Hepatocyte (in vitro differentiated cells): ENCODE measurements around the gene IGSF22. TPM values are rescaled to one million over a fixed set of nuclear protein-coding genes. Genes with fewer than 3 reads are reported as not detected.

ENCODE experiments used
- DNase-seq: peaks from one replicate; pipeline ENCODE4 v3.0.0-alpha.2; 2016; ENCODE audit warnings: low spot score
- H2AFZ ChIP-seq: fragments of 200-600 bp; sonication (generic); 2 replicates; pipeline ENCODE4 v1.6.0; 2016; ENCODE audit warnings: antibody characterized with exemption, mild to moderate bottlenecking
- H3K27ac ChIP-seq: fragments of 200-600 bp; sonication (generic); 2 replicates; pipeline ENCODE4 v1.5.1; 2016; ENCODE audit warnings: mild to moderate bottlenecking
- H3K27me3 ChIP-seq: fragments of 200-600 bp; sonication (generic); 2 replicates; pipeline ENCODE4 v1.6.1; 2016
- H3K36me3 ChIP-seq: fragments of 200-600 bp; sonication (generic); replicated peaks from 2 replicates; pipeline ENCODE4 v1.5.1; 2016; ENCODE audit warnings: low read depth; ENCODE audit not compliant: insufficient read depth
- H3K4me1 ChIP-seq: fragments of 200-600 bp; sonication (generic); 2 replicates; pipeline ENCODE4 v1.5.1; 2016; ENCODE audit warnings: mild to moderate bottlenecking, moderate library complexity; ENCODE audit not compliant: insufficient read depth
- H3K4me2 ChIP-seq: fragments of 200-600 bp; sonication (generic); 2 replicates; pipeline ENCODE4 v1.6.0; 2016
- H3K4me3 ChIP-seq: fragments of 200-600 bp; sonication (generic); 2 replicates; pipeline ENCODE4 v1.5.1; 2016; ENCODE audit warnings: mild to moderate bottlenecking
- H3K79me2 ChIP-seq: fragments of 200-600 bp; sonication (generic); 2 replicates; pipeline ENCODE4 v1.6.0; 2017; ENCODE audit warnings: mild to moderate bottlenecking
- H3K9me2 ChIP-seq: fragments of 200-600 bp; sonication (generic); replicated peaks from 2 replicates; pipeline ENCODE4 v1.6.0; 2017; ENCODE audit warnings: mild to moderate bottlenecking; ENCODE audit not compliant: insufficient read depth
- H3K9me3 ChIP-seq: fragments of 200-600 bp; sonication (generic); 2 replicates; pipeline ENCODE4 v1.5.1; 2016; ENCODE audit warnings: low read depth, mild to moderate bottlenecking
- H4K20me1 ChIP-seq: fragments of 200-600 bp; sonication (generic); 2 replicates; pipeline ENCODE4 v1.6.0; 2016; ENCODE audit warnings: mild to moderate bottlenecking; ENCODE audit not compliant: insufficient read depth, poor library complexity, severe bottlenecking
- EZH2 ChIP-seq: fragments of 200-600 bp; sonication (generic); IDR thresholded peaks from 2 replicates; pipeline ENCODE4 v1.6.1; 2016; ENCODE audit warnings: antibody characterized with exemption, mild to moderate bottlenecking, borderline replicate concordance
- EZH2phosphoT487 ChIP-seq: fragments of 200-600 bp; sonication (generic); IDR thresholded peaks from one replicate; pipeline ENCODE4 v1.6.1; 2018; ENCODE audit warnings: antibody characterized with exemption, mild to moderate bottlenecking, low read depth, moderate library complexity; ENCODE audit not compliant: unreplicated experiment, severe bottlenecking
- WGBS: methylation state at CpG from one replicate; pipeline ENCODE4 v1.1.6; 2016; ENCODE audit warnings: low lambda C conversion rate; ENCODE audit errors: missing lambda C conversion rate; 5-methylcytosine and 5-hydroxymethylcytosine counted together
- polyA plus RNA-seq: library from polyadenylated mRNA; unstranded; fragments of >200 nt; fragmentation: Nextera tagmentation; extraction: Ambion mirVana; gene quantifications from 2 replicates; pipeline ENCODE4 v1.2.1, GENCODE V29; 2016
- total RNA-seq: library from RNA; depleted of rRNA; stranded (reverse); fragments of >200 nt; gene quantifications from 2 replicates; pipeline ENCODE4 v1.2.3, GENCODE V29; 2014
- TF ChIP-seq, protein P1 (sequence below): fragments of 200-600 bp; sonication (generic); IDR thresholded peaks from 2 replicates; pipeline ENCODE4 v1.5.1; 2016; ENCODE audit warnings: antibody characterized with exemption, mild to moderate bottlenecking; ENCODE audit not compliant: poor library complexity

The IGSF22 gene
- total and polyA plus RNA-seq, 2 experiments from 2014 or later, result not detected

DNA sequence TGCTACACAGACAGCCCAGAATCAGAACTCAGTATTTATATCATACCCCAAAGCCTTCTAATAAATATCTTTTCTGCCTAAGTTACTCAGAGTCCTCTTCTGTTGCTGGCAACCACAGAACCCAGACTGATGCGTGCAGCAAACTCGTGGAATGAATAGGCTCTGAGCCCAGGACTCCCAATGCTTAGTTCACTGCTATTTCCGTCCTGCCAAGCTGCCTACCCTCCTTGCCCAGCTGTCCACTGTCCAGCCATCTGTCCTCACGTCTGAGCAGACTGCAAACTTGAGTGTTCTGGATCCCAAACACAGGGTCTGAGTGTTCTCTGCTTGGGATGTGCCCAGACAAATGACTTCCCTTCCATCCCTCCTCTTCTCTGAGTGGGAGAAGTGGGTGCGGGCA lies 46.2 kb upstream of the IGSF22 start:
- 77% methylated on average over 5 of the region's 5 CpGs for WGBS
- TF ChIP-seq EZH2phosphoT487 (no peak), EZH2 (no peak)
- TF ChIP-seq, protein P1, sequence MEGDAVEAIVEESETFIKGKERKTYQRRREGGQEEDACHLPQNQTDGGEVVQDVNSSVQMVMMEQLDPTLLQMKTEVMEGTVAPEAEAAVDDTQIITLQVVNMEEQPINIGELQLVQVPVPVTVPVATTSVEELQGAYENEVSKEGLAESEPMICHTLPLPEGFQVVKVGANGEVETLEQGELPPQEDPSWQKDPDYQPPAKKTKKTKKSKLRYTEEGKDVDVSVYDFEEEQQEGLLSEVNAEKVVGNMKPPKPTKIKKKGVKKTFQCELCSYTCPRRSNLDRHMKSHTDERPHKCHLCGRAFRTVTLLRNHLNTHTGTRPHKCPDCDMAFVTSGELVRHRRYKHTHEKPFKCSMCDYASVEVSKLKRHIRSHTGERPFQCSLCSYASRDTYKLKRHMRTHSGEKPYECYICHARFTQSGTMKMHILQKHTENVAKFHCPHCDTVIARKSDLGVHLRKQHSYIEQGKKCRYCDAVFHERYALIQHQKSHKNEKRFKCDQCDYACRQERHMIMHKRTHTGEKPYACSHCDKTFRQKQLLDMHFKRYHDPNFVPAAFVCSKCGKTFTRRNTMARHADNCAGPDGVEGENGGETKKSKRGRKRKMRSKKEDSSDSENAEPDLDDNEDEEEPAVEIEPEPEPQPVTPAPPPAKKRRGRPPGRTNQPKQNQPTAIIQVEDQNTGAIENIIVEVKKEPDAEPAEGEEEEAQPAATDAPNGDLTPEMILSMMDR, result no peak

DNA sequence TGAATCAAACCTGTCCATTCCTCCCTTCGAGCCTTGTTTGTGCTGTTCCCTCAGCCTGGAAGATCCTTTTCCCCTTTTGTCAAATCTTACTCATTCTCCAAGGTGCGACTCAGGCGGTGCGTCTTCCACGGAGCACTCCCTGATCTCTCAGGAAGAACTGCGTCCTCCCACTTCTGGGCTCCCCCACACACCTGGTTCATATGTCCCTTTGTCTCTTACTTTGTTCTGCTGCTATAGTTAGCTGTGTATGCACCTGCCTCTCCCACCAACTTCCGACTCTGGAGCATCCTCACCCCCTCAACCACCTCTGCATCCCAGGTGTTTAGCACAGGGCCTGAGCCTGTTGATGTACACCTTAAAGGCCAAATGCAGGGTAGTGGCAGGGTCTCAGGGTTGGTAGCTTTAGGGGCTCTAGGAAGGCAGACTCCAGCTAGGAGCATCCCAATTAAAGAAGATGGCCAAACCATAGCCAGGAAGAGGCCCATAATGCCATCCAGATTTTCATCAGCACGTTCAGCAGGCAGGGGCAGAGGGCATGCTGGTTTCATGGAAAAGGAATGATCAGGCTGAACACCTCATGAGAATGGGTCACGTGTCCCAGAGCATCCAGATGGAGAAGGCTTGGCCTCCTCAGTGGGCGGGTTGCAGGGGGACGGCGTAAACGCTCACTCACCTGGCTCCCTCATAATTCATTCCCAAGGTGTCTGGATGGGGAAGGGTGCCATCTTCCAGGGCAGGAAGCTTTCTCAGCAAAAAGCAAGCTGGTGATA lies 45.5 kb upstream of the IGSF22 start:
- Histone ChIP-seq H2AFZ (no peak overlapping the region), H3K4me2 (no peak overlapping the region), H3K4me1 (no peaks in the 10 kb centered on the region), H3K27me3 (no peaks in the 10 kb centered on the region), H4K20me1 (no peaks in the 10 kb centered on the region), H3K9me2 (no peaks in the 10 kb centered on the region), H3K36me3 (no peaks in the 10 kb centered on the region), H3K27ac (no peak overlapping the region), H3K9me3 (no peaks in the 10 kb centered on the region), H3K79me2 (no peaks in the 10 kb centered on the region), H3K4me3 (no peak overlapping the region)
- DNase-seq, result no peak
- WGBS, result 85% methylated on average over 13 of the region's 13 CpGs
- TF ChIP-seq EZH2phosphoT487 (no peak), EZH2 (no peak)
- TF ChIP-seq, protein P1, result no peak

More for the DNA sequence above, 46.2 kb upstream of the IGSF22 start:
- Histone ChIP-seq H4K20me1 (no peaks in the 10 kb centered on the region), H3K9me3 (no peaks in the 10 kb centered on the region), H3K4me1 (no peaks in the 10 kb centered on the region), H3K27me3 (no peaks in the 10 kb centered on the region), H3K27ac (no peak overlapping the region), H3K4me3 (no peak overlapping the region), H3K79me2 (no peaks in the 10 kb centered on the region), H3K9me2 (no peaks in the 10 kb centered on the region), H3K4me2 (no peak overlapping the region), H2AFZ (no peak overlapping the region), H3K36me3 (no peaks in the 10 kb centered on the region)
- no peak for DNase-seq

DNA sequence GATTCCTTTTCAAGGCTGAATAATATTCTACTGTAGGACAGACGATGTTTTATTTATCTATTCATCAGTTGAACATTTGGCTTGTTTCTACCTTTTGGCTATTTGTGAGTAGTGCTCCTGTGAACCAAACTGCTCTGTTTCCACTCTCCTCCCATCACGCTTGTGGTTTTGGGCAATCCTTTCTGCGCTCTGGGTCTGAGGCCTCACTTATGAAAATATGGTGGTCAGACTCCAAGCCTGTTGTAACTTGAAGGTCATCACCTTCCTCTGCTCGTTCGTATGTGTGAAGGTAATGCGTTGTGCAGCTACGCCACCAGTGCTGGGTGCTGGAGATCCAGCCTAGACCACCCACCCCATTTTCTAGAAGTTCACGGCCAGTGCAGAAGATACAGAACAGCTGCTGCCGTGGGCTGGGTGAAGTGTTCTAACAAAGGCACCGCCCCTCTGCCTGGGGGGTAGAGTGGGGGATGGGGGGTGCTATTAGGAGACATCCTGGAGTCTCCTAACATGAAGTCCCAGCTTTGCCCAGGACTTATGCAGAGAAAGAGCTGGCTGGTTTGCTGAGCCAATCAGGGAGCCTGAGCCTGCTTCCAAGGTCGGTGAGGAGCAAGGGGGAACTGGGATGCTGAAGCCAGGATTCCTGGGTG lies 44.6 kb upstream of the IGSF22 start:
- Histone ChIP-seq H3K79me2 (no peaks in the 10 kb centered on the region), H3K9me3 (no peaks in the 10 kb centered on the region), H2AFZ (no peak overlapping the region), H3K9me2 (no peaks in the 10 kb centered on the region), H3K27me3 (no peaks in the 10 kb centered on the region), H3K27ac (peak overlapping the region; percentile 37), H4K20me1 (no peaks in the 10 kb centered on the region), H3K4me3 (no peak overlapping the region), H3K4me1 (no peaks in the 10 kb centered on the region), H3K36me3 (no peaks in the 10 kb centered on the region), H3K4me2 (peak overlapping the region; percentile 37)
- WGBS, result 80% methylated on average over 11 of the region's 11 CpGs
- no peak for TF ChIP-seq EZH2
- no peak for TF ChIP-seq EZH2phosphoT487
- TF ChIP-seq, protein P1, result no peak
- DNase-seq, result no peak
